Measurements from ENCODE around the gene AMIGO3.

AMIGO3 gene

GRCh38 chr3:49750056-49750455 lies 30.6 kb upstream of the AMIGO3 start:
- no peak for TF ChIP-seq CTCF (IDR thresholded peaks at IDR 0.05)

- no peak for TF ChIP-seq CTCF (IDR thresholded peaks at IDR 0.05)
Observed at GRCh38 chr3:49747792-49748480, 28.5 kb upstream of the AMIGO3 start.

- TF ChIP-seq CTCF (IDR thresholded peaks at IDR 0.05) = no peak
Observed at GRCh38 chr3:49745986-49746385, 26.5 kb upstream of the AMIGO3 start.

- no peak for TF ChIP-seq CTCF (IDR thresholded peaks at IDR 0.05)
Observed at GRCh38 chr3:49740427-49740826, 20.9 kb upstream of the AMIGO3 start.

GRCh38 chr3:49738067-49738713 lies 18.7 kb upstream of the AMIGO3 start:
- no peak for TF ChIP-seq CTCF (IDR thresholded peaks at IDR 0.05)

GRCh38 chr3:49734752-49735151 lies 15.3 kb upstream of the AMIGO3 start:
- no peak for TF ChIP-seq CTCF (IDR thresholded peaks at IDR 0.05)

- no peak for TF ChIP-seq CTCF (IDR thresholded peaks at IDR 0.05)
Observed at GRCh38 chr3:49733551-49733950, 14.1 kb upstream of the AMIGO3 start.
